Fibroblast of skin of right biceps (primary cell): ENCODE data around the gene DOCK1.

Source experiments
- DNase-seq: peaks from one replicate; pipeline ENCODE4 v3.0.0-alpha.2; 2013

The DOCK1 gene

GRCh38 chr10:127242914-127243313, 337.7 kb downstream of the DOCK1 start:
- DNase-seq, result no peak

- peak; percentile 26 for DNase-seq
Observed at GRCh38 chr10:127243490-127244272, 338.5 kb downstream of the DOCK1 start.

- no peak for DNase-seq
Observed at GRCh38 chr10:127245456-127245855, 340.2 kb downstream of the DOCK1 start.

GRCh38 chr10:127250031-127250430, 344.8 kb downstream of the DOCK1 start:
- no peak for DNase-seq

- DNase-seq, result no peak
Observed at GRCh38 chr10:127252818-127253217, 347.6 kb downstream of the DOCK1 start.

GRCh38 chr10:127254276-127254675, 349.0 kb downstream of the DOCK1 start:
- no peak for DNase-seq

- no peak for DNase-seq
Observed at GRCh38 chr10:127257395-127257794, 352.2 kb downstream of the DOCK1 start.

GRCh38 chr10:127259347-127259746, 354.1 kb downstream of the DOCK1 start:
- no peak for DNase-seq

GRCh38 chr10:127262606-127263005, 357.4 kb downstream of the DOCK1 start:
- no peak for DNase-seq

- DNase-seq, result no peak
Observed at GRCh38 chr10:127265288-127265687, 360.1 kb downstream of the DOCK1 start.

GRCh38 chr10:127266431-127266830, 361.2 kb downstream of the DOCK1 start:
- no peak for DNase-seq

- no peak for DNase-seq
Observed at GRCh38 chr10:127267442-127267841, 362.2 kb downstream of the DOCK1 start.

GRCh38 chr10:127272076-127272475, 366.8 kb downstream of the DOCK1 start:
- DNase-seq, result no peak

GRCh38 chr10:127275272-127275671, 370.0 kb downstream of the DOCK1 start:
- DNase-seq, result no peak

- DNase-seq, result no peak
Observed at GRCh38 chr10:127275793-127276450, 370.7 kb downstream of the DOCK1 start.

- no peak for DNase-seq
Observed at GRCh38 chr10:127276794-127277462, 371.7 kb downstream of the DOCK1 start.

- DNase-seq, result peak; percentile 41
Observed at GRCh38 chr10:127278001-127278400, 372.8 kb downstream of the DOCK1 start.

- DNase-seq, result no peak
Observed at GRCh38 chr10:127279334-127279774, 374.1 kb downstream of the DOCK1 start.

- no peak for DNase-seq
Observed at GRCh38 chr10:127280446-127280845, 375.2 kb downstream of the DOCK1 start.

GRCh38 chr10:127283017-127283416, 377.8 kb downstream of the DOCK1 start:
- no peak for DNase-seq

- DNase-seq, result no peak
Observed at GRCh38 chr10:127283576-127283975, 378.3 kb downstream of the DOCK1 start.

GRCh38 chr10:127290850-127291249, 385.6 kb downstream of the DOCK1 start:
- DNase-seq, result no peak

GRCh38 chr10:127291329-127291728, 386.1 kb downstream of the DOCK1 start:
- no peak for DNase-seq

- DNase-seq, result no peak
Observed at GRCh38 chr10:127292888-127293287, 387.7 kb downstream of the DOCK1 start.
